ENCODE data around the gene MRO.

DNA sequence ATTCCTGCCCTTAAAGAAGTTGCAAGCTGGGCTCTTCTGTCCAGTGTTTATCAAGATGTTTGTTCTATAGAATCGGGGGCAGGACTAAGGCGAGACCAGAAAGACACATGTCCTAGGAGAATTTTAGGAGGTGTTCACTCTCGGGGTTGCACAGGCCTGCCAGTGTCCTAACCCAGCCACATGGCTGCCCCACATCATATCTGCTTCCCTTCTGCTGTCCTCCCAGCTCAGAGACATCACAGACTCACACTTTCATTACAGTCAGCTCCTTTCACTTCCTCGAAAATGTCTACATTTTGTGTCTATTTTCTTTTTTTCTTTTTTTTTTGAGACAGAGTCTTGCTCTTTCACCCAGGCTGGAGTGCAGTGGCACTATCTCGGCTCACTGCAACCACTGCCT lies 10.7 kb upstream of the MRO start:
- TF ChIP-seq CTCF (conservative IDR thresholded peaks at IDR 0.05 in 1 of 2, IDR thresholded peaks at IDR 0.05 in 1 of 2; ENCODE audit: low read depth in 1 of 2, low read length in 2 of 2) (no peak), EZH2 (IDR thresholded peaks at IDR 0.05; ENCODE audit: low read length, missing control alignments) (no peak)

Measured in fibroblast of lung (primary cell).